DOHH2 (cell line): ENCODE measurements around the gene PREX1.

Source experiments
- H3F3A ChIP-seq: fragments of 200-600 bp; sonication (generic), shearing (Covaris generic); 2 replicates; pipeline ENCODE4 v1.6.0; 2016; ENCODE audit warnings: antibody characterized with exemption, mild to moderate bottlenecking; ENCODE audit not compliant: control insufficient read depth, insufficient read depth
- H3K27ac ChIP-seq: fragments of 200-600 bp; sonication (generic); 2 replicates; pipeline ENCODE4 v1.5.1; 2014; ENCODE audit warnings: low read depth, mild to moderate bottlenecking, low read length, moderate library complexity
- H3K27me3 ChIP-seq: fragments of 200-600 bp; sonication (generic); 2 replicates; pipeline ENCODE4 v1.6.1; 2014; ENCODE audit warnings: mild to moderate bottlenecking, low read length, mixed read lengths; ENCODE audit not compliant: control insufficient read depth
- H3K36me3 ChIP-seq: fragments of 200-600 bp; sonication (generic); 2 replicates; pipeline ENCODE4 v1.6.1; 2014; ENCODE audit warnings: mild to moderate bottlenecking, low read length, moderate library complexity, mixed read lengths; ENCODE audit not compliant: control insufficient read depth
- H3K4me1 ChIP-seq: fragments of 200-600 bp; sonication (generic); 2 replicates; pipeline ENCODE4 v1.6.1; 2014; ENCODE audit warnings: mild to moderate bottlenecking, low read length, mixed read lengths; ENCODE audit not compliant: control insufficient read depth
- H3K4me2 ChIP-seq: fragments of 200-600 bp; sonication (generic); 2 replicates; pipeline ENCODE4 v1.6.0; 2014; ENCODE audit warnings: mild to moderate bottlenecking, low read length, moderate library complexity
- H3K4me3 ChIP-seq: fragments of 200-600 bp; sonication (generic); 2 replicates; pipeline ENCODE4 v1.5.1; 2014; ENCODE audit warnings: mild to moderate bottlenecking, low read length, mixed read lengths
- H3K79me2 ChIP-seq: fragments of 200-600 bp; sonication (generic); 2 replicates; pipeline ENCODE4 v1.6.1; 2014; ENCODE audit warnings: mild to moderate bottlenecking, low read length, mixed read lengths; ENCODE audit not compliant: control insufficient read depth
- H3K9me2 ChIP-seq: fragments of 200-600 bp; sonication (generic); replicated peaks from 2 replicates; pipeline ENCODE4 v1.6.1; 2014; ENCODE audit warnings: mild to moderate bottlenecking, low read length, mixed read lengths; ENCODE audit not compliant: control insufficient read depth
- H3K9me3 ChIP-seq: fragments of 200-600 bp; sonication (generic); 2 replicates; pipeline ENCODE4 v1.6.1; 2014; ENCODE audit warnings: antibody characterized with exemption, low read length, mixed read lengths; ENCODE audit not compliant: control insufficient read depth, insufficient read depth
- H4K20me1 ChIP-seq: fragments of 200-600 bp; sonication (generic); 2 replicates; pipeline ENCODE4 v1.6.0; 2014; ENCODE audit warnings: low read depth, mild to moderate bottlenecking, antibody characterized with exemption, low read length, moderate library complexity; ENCODE audit not compliant: control insufficient read depth, insufficient read depth
- CTCF ChIP-seq: fragments of 200-600 bp; sonication (generic); IDR thresholded peaks from one replicate; pipeline ENCODE4 v1.5.1; 2014; ENCODE audit warnings: antibody characterized with exemption, mild to moderate bottlenecking, low read depth, low read length; ENCODE audit not compliant: poor library complexity, severe bottlenecking
- EZH2phosphoT487 ChIP-seq: fragments of 200-600 bp; sonication (generic); IDR thresholded peaks from 2 replicates; pipeline ENCODE4 v1.6.1; 2017; ENCODE audit warnings: borderline replicate concordance, mild to moderate bottlenecking, antibody characterized with exemption, low read length, moderate library complexity, mixed read lengths

Gene PREX1

GRCh38 chr20:48612335-48612734, 215.5 kb downstream of the PREX1 start:
- no peaks in the 10 kb centered on the region for H3K9me3 ChIP-seq
- no peak overlapping the region for H3K27ac ChIP-seq
- no peaks in the 10 kb centered on the region for H4K20me1 ChIP-seq
- H3K36me3 ChIP-seq, result no peaks in the 10 kb centered on the region
- no peaks in the 10 kb centered on the region for H3K79me2 ChIP-seq
- no peak for TF ChIP-seq EZH2phosphoT487
- TF ChIP-seq CTCF, result no peak
- H3K27me3 ChIP-seq, result no peaks in the 10 kb centered on the region
- no peak overlapping the region for H3K4me2 ChIP-seq
- no peaks in the 10 kb centered on the region for H3K9me2 ChIP-seq
- H3F3A ChIP-seq, result no peaks in the 10 kb centered on the region
- H3K4me3 ChIP-seq, result no peak overlapping the region
- H3K4me1 ChIP-seq, result no peaks in the 10 kb centered on the region

- Histone ChIP-seq H3K27ac (no peak overlapping the region), H3K9me2 (no peaks in the 10 kb centered on the region), H3K36me3 (no peaks in the 10 kb centered on the region), H3K4me2 (no peak overlapping the region), H3K4me1 (no peaks in the 10 kb centered on the region), H4K20me1 (no peaks in the 10 kb centered on the region), H3K9me3 (no peaks in the 10 kb centered on the region), H3K27me3 (no peaks in the 10 kb centered on the region), H3K79me2 (no peaks in the 10 kb centered on the region), H3K4me3 (no peak overlapping the region), H3F3A (no peaks in the 10 kb centered on the region)
- TF ChIP-seq EZH2phosphoT487 (no peak), CTCF (no peak)
Observed at GRCh38 chr20:48610996-48611395, 216.8 kb downstream of the PREX1 start.

- H3F3A ChIP-seq, result no peaks in the 10 kb centered on the region
- no peak for TF ChIP-seq CTCF
- TF ChIP-seq EZH2phosphoT487, result no peak
- H3K79me2 ChIP-seq, result no peaks in the 10 kb centered on the region
- H3K36me3 ChIP-seq, result no peaks in the 10 kb centered on the region
- H3K4me1 ChIP-seq, result no peaks in the 10 kb centered on the region
- H3K4me2 ChIP-seq, result no peak overlapping the region
- no peak overlapping the region for H3K4me3 ChIP-seq
- H3K9me2 ChIP-seq, result no peaks in the 10 kb centered on the region
- no peaks in the 10 kb centered on the region for H4K20me1 ChIP-seq
- no peaks in the 10 kb centered on the region for H3K9me3 ChIP-seq
- H3K27ac ChIP-seq, result no peak overlapping the region
- H3K27me3 ChIP-seq, result no peaks in the 10 kb centered on the region
Observed at GRCh38 chr20:48609491-48609978, 218.3 kb downstream of the PREX1 start.

- no peak for TF ChIP-seq EZH2phosphoT487
- no peak for TF ChIP-seq CTCF
- no peaks in the 10 kb centered on the region for H4K20me1 ChIP-seq
- H3K4me3 ChIP-seq, result no peak overlapping the region
- no peaks in the 10 kb centered on the region for H3K9me3 ChIP-seq
- H3K4me1 ChIP-seq, result no peaks in the 10 kb centered on the region
- H3K9me2 ChIP-seq, result no peaks in the 10 kb centered on the region
- no peak overlapping the region for H3K27ac ChIP-seq
- no peaks in the 10 kb centered on the region for H3K36me3 ChIP-seq
- H3F3A ChIP-seq, result no peaks in the 10 kb centered on the region
- H3K79me2 ChIP-seq, result no peaks in the 10 kb centered on the region
- H3K27me3 ChIP-seq, result no peaks in the 10 kb centered on the region
- no peak overlapping the region for H3K4me2 ChIP-seq
Observed at GRCh38 chr20:48608756-48609155, 219.0 kb downstream of the PREX1 start.
